Testis (tissue), 2 donors: ENCODE data around the gene RNF182.

Source experiments
- POLR2A ChIP-seq: fragments of 450-650 bp; IDR thresholded peaks from one replicate; pipeline ENCODE4 v1.6.1; 2017; ENCODE audit warnings: antibody characterized with exemption, mild to moderate bottlenecking, moderate library complexity
- TF ChIP-seq, protein P1 (sequence below), 3 experiments: fragments of 450-650 bp in 2 of 3; fragments of 200-600 bp in 1 of 3; sonication (generic) in 1 of 3; IDR thresholded peaks; one replicate each; pipeline ENCODE4 v1.5.1; 2016 to 2019; ENCODE audit warnings: antibody characterized with exemption in 3 of 3, mild to moderate bottlenecking in 2 of 3, moderate library complexity in 1 of 3

DNA sequence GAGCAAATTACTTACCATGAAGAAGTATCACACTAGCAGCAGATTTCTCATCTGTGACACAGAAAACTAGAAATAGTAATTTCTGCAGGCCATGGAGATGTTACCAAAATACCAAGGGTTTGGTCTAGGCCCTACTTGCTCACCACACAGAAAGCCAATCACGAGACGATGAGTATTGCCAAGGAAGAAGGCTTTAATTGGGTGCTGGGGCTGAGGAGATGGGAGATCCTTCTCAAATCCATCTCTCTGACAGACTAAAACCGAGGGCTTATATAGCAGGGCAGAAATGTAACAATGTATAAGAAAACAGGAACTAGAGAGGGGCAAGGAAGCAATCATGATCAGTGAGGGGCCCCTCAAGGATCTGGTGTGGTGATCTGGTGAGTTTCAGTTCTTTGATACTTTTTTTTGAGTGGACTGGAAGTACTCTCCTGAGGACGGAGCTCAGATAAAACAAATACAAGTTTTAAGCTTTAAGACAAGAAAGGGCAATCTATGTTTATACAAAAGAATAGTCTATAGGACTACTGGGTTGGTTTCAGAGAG, 40.9 kb downstream of the RNF182 start:
- TF ChIP-seq, protein P1, sequence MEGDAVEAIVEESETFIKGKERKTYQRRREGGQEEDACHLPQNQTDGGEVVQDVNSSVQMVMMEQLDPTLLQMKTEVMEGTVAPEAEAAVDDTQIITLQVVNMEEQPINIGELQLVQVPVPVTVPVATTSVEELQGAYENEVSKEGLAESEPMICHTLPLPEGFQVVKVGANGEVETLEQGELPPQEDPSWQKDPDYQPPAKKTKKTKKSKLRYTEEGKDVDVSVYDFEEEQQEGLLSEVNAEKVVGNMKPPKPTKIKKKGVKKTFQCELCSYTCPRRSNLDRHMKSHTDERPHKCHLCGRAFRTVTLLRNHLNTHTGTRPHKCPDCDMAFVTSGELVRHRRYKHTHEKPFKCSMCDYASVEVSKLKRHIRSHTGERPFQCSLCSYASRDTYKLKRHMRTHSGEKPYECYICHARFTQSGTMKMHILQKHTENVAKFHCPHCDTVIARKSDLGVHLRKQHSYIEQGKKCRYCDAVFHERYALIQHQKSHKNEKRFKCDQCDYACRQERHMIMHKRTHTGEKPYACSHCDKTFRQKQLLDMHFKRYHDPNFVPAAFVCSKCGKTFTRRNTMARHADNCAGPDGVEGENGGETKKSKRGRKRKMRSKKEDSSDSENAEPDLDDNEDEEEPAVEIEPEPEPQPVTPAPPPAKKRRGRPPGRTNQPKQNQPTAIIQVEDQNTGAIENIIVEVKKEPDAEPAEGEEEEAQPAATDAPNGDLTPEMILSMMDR (IDR thresholded peaks at IDR 0.05), result no peak
- TF ChIP-seq POLR2A, result no peak
